Peyer's patch (tissue), 4 donors: ENCODE results near the gene ZNF213.

Experiments
- POLR2A ChIP-seq, 2 donors: fragments of 450-650 bp; IDR thresholded peaks; one replicate each; pipeline ENCODE4 v1.5.1; 2017; ENCODE audit warnings: antibody characterized with exemption in 2 of 2, mild to moderate bottlenecking in 2 of 2, moderate library complexity in 2 of 2
- TF ChIP-seq, protein P1 (sequence below), 6 experiments: fragments of 450-650 bp in 4 of 6; fragments of 200-600 bp in 2 of 6; sonication (generic) in 1 of 6; IDR thresholded peaks; one replicate each; pipeline ENCODE4 v1.5.1; 2017 to 2019; ENCODE audit warnings: antibody characterized with exemption in 6 of 6, mild to moderate bottlenecking in 3 of 6, moderate library complexity in 1 of 6

DNA sequence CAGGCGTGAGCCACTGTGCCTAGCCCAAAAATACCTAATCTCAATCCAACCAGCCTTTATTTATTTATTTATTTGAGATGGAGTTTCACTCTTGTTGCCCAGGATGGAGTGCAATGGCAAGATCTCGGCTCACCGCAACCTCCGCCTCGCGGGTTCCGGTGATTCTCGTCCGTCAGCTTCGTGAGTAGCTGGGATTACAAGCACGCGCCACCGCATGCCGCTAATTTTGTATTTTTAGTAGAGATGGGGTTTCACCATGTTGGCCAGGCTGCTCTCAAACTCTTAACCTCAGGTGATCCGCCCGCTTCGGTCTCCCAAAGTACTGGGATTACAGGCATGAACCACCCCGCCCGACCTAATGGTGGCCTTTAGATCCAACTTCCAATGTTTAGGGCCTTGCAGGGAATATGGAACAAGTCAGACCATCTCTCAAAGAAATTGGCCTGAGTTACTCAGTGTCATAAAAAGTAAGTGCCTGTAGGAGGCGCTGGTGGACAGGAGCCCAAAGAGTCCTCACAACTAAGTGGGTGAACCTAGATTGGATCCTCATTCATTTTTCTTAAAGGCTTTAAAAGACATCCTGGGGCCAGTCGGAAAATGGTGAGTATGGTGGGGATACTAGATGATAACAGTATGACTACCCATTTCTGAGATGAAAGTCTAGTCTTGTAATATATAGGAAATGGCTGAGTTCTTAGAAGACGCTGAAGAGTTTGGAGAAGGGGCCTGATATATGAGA, 40.4 kb upstream of the ZNF213 start:
- TF ChIP-seq, protein P1, sequence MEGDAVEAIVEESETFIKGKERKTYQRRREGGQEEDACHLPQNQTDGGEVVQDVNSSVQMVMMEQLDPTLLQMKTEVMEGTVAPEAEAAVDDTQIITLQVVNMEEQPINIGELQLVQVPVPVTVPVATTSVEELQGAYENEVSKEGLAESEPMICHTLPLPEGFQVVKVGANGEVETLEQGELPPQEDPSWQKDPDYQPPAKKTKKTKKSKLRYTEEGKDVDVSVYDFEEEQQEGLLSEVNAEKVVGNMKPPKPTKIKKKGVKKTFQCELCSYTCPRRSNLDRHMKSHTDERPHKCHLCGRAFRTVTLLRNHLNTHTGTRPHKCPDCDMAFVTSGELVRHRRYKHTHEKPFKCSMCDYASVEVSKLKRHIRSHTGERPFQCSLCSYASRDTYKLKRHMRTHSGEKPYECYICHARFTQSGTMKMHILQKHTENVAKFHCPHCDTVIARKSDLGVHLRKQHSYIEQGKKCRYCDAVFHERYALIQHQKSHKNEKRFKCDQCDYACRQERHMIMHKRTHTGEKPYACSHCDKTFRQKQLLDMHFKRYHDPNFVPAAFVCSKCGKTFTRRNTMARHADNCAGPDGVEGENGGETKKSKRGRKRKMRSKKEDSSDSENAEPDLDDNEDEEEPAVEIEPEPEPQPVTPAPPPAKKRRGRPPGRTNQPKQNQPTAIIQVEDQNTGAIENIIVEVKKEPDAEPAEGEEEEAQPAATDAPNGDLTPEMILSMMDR (IDR thresholded peaks at IDR 0.05), result peak; percentile 43 to 79 (median 64)
- no peak for TF ChIP-seq POLR2A (IDR thresholded peaks at IDR 0.05)
